ENCODE results near the gene LRRC26.
"Not testable (repeated sequence)": the region's sequence is repeated elsewhere in the genome, so short reads cannot be mapped to it uniquely, and the experiment has no call there.

LRRC26 gene

DNA sequence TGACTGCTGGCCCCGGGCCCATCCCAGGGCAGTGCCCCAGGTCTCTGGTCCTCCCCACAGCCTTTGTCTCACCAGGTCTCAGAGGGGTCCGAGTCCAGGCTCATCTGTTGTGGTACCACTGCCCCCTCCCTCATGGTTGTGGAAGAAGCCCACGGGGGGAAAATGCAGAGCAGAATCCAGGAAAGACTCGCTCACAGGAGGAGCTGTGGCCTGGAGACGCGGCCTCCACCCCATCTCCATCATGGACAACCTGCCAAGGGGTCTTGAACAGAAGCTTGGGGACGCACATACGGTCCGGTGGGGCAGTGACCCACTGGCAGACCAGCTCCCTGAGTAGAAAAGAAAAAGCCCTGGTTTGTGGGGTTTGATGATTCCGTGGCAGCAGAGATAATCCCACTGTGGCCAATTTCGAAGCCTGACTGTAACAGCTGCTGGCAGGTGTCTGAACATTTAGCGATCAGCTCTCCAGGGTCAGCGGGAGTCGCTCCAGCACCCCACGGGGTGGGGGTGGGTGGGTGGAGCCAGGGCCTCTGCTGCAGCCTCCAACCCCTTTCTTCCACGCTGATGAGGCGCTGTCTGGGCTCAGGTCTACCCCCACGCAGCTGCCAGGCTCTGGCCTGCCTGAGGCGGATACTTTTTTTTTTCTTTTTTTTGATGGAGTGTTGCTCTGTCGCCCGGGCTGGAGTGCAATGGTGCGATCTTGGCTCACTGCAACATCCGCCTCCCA is 32.8 kb downstream of the LRRC26 start:
- peaks cover 5% of the 10 kb centered on the region for H3K4me1 Mint-ChIP-seq
- H3K27me3 Mint-ChIP-seq, result peaks cover 62% of the 10 kb centered on the region
- no peak for DNase-seq
- no peak for ATAC-seq
- no peak overlapping the region for H3K4me3 Mint-ChIP-seq
- H3K36me3 Mint-ChIP-seq (ENCODE audit: low read depth), result no peaks in the 10 kb centered on the region
- H3K27ac Mint-ChIP-seq, result no peak overlapping the region
- no peaks in the 10 kb centered on the region for H3K9me3 Mint-ChIP-seq

DNA sequence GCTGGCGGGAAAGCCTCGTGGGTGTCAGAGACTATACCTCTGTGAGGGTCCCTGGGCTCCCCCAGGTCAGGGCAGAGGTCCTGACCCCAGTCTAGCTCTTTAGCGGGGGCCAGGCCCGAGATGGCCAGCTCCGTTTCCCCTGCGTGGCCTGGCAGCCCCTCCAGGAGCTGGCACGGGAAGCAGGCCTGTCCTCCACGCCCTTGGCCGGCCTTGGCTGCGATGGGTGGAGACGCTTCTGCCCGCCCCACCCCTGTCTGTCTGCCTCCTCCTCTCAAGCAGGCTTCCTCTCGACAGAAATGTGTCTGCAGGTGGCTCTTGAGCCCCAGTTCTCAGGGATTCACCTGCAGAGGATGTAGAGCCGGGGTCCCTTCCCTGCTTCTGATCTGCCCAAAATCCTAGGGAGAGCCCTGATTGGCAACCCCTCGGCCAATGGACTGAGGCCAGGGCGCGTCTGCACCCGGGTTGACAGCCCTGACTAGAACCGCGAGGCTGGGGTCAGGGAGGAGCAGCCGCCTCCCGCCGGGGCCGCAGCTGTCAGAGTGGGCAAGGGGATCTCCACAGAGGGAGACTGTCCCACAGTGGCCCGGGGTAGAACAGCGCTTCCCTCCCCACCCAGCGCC is 33.5 kb downstream of the LRRC26 start:
- ATAC-seq (no peak), DNase-seq (no peak)
- no peaks in the 10 kb centered on the region for H3K36me3 Mint-ChIP-seq (ENCODE audit: low read depth)
- peaks cover 59% of the 10 kb centered on the region for H3K27me3 Mint-ChIP-seq
- no peak overlapping the region for H3K4me3 Mint-ChIP-seq
- peaks cover 5% of the 10 kb centered on the region for H3K4me1 Mint-ChIP-seq
- no peak overlapping the region for H3K27ac Mint-ChIP-seq
- H3K9me3 Mint-ChIP-seq, result no peaks in the 10 kb centered on the region

DNA sequence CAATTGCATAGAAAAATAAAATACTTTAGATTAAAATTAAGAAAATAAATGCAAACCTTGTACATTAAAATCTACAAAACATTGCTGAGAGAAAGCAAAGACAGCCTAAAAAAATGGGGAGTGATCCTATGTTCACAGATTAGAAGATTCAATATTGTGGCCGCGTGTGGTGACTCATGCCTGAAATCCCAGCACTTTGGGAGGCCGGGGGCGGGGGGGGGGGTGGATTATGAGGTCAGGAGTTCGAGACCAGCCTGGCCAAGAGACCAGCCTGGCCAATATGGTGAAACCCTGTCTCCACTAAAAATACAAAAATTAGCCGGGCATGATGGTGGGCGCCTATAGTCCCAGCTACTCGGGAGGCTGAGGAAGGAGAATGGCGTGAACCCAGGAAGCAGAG is 34.7 kb downstream of the LRRC26 start:
- not testable (repeated sequence) for H3K4me1 Mint-ChIP-seq; DNase-seq; H3K36me3 Mint-ChIP-seq (ENCODE audit: low read depth); H3K27ac Mint-ChIP-seq; H3K9me3 Mint-ChIP-seq; H3K4me3 Mint-ChIP-seq; ATAC-seq
- peaks cover 50% of the 10 kb centered on the region for H3K27me3 Mint-ChIP-seq

DNA sequence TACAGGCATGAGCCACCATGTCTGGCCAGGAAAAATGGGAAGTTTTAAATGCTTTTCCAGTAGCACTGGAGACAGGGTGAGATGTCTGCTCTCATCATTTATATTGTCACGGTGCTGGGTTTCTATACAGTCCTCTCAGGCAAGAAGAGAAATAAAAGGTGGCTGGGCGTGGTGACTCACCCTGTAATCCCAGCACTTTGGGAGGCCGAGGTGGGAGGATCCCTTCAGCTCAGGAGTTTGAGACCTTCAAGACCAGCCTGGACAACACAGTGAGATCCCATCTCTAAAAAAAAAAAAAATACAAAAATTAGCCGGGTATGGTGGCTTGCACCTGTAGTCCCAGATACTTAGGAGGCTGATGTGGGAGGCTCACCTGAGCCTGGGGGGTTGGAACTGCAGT is 35.7 kb downstream of the LRRC26 start:
- Mint-ChIP-seq H3K9me3 (no peaks in the 10 kb centered on the region), H3K4me1 (peaks cover 8% of the 10 kb centered on the region), H3K36me3 (ENCODE audit: low read depth) (no peaks in the 10 kb centered on the region), H3K27me3 (peaks cover 43% of the 10 kb centered on the region), H3K27ac (no peak overlapping the region), H3K4me3 (no peak overlapping the region)
- DNase-seq, result no peak
- no peak for ATAC-seq

DNA sequence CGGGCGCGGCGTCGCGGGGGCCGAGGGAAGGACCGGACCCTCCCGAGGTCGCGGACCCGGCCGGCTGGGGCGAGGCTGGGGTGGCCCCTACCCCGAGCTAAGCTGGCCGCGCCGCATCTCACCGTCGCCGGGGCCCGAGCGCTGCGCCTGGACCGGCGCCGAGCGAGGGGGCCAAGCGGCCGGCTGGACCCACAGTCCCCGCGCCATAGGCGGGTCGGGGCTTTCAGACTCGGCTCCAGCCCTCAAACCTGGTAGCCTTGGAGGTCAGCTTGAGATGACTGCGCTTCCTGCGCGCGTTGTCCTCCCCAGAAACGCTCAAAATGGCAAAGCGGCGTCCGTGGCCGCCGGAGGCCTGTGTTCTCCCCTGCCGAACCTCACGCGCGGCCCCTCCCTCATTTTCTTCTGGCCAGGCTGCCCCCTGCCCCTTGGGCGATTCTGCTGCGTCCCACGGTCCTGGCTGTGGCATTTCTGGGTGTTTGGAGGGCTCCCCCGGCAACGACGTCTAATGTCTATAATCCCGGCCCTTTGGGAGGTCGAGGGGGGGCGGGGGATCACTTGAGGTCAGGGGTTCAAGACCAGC is 39.6 kb downstream of the LRRC26 start:
- Mint-ChIP-seq H3K27me3 (peaks cover 16% of the 10 kb centered on the region), H3K9me3 (no peaks in the 10 kb centered on the region), H3K27ac (peak overlapping the region; percentile 76), H3K4me1 (peaks cover 25% of the 10 kb centered on the region), H3K4me3 (peak overlapping the region; percentile 80), H3K36me3 (ENCODE audit: low read depth) (peaks cover 12% of the 10 kb centered on the region)
- DNase-seq, result no peak
- peak; percentile 4 for ATAC-seq

DNA sequence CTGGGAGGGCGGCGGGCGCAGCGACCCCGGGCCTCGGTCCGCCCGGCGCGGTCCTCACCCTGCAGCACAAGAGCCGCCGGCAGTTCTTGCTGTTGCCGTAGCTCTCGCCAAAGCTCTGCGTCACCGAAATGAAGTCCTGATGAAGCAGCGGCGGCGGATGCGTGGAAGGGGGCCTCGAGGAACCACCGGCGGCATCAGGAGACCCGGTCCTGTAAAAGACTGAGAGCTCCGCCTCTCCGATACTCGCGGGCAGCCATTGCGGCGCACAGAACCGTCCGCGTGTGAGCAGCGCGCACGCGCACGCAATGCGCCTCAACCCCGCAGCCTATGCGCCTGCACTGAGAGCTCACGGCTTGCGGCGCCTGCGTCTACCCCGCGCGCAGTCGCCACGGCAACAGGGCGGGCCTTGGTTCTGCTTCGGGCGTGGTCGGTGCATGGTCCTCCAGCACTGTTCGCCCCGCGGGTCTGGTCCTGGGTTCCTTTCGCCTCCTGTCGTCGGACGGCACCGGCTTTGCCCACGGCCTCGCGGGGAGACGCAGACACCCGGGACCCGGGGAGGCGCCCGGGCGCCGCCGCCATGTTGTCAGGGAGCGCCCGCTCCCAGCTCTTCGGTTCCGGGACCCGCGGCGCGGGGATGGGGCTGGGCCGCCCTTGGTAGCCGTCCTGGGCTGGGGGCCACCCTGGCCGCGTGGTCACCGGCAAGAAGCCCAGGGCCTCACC is 40.2 kb downstream of the LRRC26 start:
- H3K27me3 Mint-ChIP-seq, result peaks cover 10% of the 10 kb centered on the region
- H3K4me3 Mint-ChIP-seq, result peak overlapping the region; percentile 91
- ATAC-seq (peak; percentile 98), DNase-seq (peak; percentile 90)
- no peaks in the 10 kb centered on the region for H3K9me3 Mint-ChIP-seq
- H3K27ac Mint-ChIP-seq, result peak overlapping the region; percentile 82
- peaks cover 12% of the 10 kb centered on the region for H3K36me3 Mint-ChIP-seq (ENCODE audit: low read depth)
- peaks cover 25% of the 10 kb centered on the region for H3K4me1 Mint-ChIP-seq

DNA sequence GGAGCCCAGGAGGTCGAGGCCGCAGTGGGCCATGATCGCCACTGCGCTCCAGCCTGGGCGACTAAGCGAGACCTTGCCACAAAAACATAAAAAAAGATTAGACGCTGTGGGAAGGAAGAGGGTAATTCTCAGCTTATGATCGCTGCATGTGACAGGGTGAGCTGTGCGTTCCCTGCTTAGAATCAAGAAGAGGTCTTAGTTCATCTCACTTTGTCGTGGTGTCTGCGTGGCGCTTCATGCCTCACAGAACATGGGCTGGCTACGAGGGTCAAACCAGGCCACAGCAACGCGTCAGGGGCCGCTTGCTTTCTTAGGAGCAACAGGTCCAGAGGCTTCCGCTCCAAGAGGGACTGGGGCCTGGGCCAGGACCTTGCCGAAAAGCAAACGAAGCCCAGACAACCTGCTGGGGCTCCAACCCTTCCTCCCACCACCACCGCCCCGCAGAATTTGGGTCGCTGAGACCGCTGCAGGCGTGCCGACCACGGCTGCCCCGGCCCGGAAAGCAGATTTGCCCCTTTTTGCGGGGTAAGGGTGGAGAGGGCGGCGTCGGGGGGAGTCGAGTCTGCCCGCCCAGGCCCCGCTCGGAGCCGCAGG is 40.9 kb downstream of the LRRC26 start:
- H3K36me3 Mint-ChIP-seq (ENCODE audit: low read depth), result peaks cover 12% of the 10 kb centered on the region
- peak overlapping the region; percentile 91 for H3K27ac Mint-ChIP-seq
- H3K27me3 Mint-ChIP-seq, result peaks cover 4% of the 10 kb centered on the region
- no peaks in the 10 kb centered on the region for H3K9me3 Mint-ChIP-seq
- ATAC-seq (no peak), DNase-seq (peak; percentile 36)
- peak overlapping the region; percentile 91 for H3K4me3 Mint-ChIP-seq
- H3K4me1 Mint-ChIP-seq, result peaks cover 28% of the 10 kb centered on the region

DNA sequence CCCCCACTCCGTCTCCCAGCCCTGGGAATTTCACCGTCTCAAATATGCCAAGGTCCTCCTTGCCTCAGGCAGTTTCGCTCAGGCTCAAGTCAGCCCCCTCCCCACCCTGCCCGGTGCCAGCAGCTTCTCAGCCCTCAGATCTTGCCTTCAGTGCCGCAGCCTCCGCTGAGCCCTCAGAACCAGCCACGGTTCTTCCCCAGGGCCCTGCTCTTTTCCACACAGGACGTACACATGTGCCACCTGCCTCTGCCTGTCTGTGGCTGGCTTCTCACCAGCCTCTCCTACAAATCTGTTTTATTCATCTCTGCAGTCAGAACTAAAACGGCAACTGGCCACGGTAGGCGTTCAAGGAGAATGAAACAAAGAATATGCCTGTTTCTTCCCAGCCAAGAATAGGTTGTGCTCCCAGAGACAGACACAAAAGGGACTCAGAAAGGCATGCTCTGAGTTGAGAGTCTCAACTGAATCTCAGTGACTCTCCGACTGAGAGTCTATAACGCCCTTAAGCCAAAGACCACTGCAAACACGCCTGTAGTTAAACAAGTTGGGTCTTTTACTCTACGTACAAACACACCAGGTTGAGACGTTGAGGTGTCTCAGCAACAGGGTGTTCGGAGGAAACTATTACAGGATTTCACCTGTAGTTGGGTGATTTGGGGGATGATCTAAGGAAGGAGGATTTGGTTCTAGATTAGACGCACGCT is 41.5 kb downstream of the LRRC26 start:
- Mint-ChIP-seq H3K4me3 (peak overlapping the region; percentile 91), H3K9me3 (no peaks in the 10 kb centered on the region), H3K4me1 (peaks cover 31% of the 10 kb centered on the region), H3K36me3 (ENCODE audit: low read depth) (peaks cover 12% of the 10 kb centered on the region), H3K27me3 (peaks cover 4% of the 10 kb centered on the region), H3K27ac (peak overlapping the region; percentile 91)
- DNase-seq (peak; percentile 38), ATAC-seq (no peak)

DNA sequence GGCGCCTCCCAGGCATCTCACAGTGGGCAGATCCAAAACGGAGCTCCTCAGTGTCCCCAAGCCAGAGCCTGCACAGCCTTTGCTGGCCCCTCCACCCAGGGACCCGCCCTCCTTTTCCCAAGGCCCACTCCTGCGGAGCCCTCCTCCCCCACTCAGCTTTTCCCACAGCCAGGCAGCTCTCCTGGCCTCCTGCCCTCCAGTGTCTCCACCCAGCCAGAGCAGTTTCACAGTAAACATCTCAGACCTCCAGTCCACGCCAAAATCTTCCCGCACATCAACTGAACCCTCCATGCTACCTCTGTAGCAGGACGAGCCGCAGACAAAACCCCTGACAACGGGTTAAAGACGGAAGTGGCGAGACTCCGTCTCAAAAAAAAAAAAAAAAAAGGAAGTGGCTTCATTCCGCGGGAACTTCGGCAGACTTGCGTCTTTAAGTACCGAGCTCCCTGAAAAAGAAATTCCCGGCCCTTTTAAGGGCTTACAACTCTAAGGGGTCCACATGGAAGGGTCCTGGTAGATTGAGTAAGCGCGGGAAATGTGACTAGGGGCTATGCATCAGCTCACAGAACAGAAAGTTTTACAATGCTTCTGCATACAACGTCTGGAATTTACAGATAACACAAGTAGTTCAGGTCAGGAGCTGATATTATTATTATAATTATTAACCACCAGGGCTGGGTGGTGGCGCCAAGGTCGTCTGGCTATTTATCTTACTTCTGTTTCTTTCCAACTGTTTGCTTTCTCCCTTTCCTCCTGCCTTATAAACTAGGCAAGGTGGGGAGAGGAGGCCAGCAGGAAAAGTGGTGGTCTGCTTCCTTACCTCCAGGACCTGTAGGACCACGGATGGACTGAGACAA is 42.3 kb downstream of the LRRC26 start:
- DNase-seq, result peak; percentile 28

DNA sequence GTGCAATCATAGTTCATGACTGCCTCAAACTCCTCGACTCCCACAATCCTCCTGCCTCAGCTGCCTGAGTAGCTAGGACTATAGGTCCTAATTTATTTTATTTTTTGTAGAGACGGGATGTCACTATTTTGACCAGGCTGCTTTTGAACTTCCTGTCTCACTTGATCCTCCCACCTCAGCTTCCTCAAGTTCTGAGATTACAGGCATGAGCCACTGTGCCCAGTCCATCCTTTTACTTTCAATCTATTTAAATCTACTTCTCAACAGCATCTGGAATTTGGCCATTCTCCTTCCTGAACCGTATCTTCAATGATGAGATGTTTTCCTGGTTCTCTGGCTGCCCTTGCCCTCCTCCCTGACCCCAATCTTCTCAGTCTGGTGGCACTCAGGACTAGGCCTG is 43.1 kb downstream of the LRRC26 start:
- no peak for ATAC-seq
- no peaks in the 10 kb centered on the region for H3K9me3 Mint-ChIP-seq
- H3K27ac Mint-ChIP-seq, result peak overlapping the region; percentile 91
- DNase-seq, result no peak
- peaks cover 4% of the 10 kb centered on the region for H3K27me3 Mint-ChIP-seq
- H3K4me3 Mint-ChIP-seq, result peak overlapping the region; percentile 91
- peaks cover 42% of the 10 kb centered on the region for H3K4me1 Mint-ChIP-seq
- H3K36me3 Mint-ChIP-seq (ENCODE audit: low read depth), result peaks cover 12% of the 10 kb centered on the region

More for the DNA sequence above, 42.3 kb downstream of the LRRC26 start:
- Mint-ChIP-seq H3K4me1 (peaks cover 35% of the 10 kb centered on the region), H3K27me3 (peaks cover 4% of the 10 kb centered on the region), H3K9me3 (no peaks in the 10 kb centered on the region), H3K36me3 (ENCODE audit: low read depth) (peaks cover 12% of the 10 kb centered on the region), H3K4me3 (peak overlapping the region; percentile 91), H3K27ac (peak overlapping the region; percentile 91)
- no peak for ATAC-seq

DNA sequence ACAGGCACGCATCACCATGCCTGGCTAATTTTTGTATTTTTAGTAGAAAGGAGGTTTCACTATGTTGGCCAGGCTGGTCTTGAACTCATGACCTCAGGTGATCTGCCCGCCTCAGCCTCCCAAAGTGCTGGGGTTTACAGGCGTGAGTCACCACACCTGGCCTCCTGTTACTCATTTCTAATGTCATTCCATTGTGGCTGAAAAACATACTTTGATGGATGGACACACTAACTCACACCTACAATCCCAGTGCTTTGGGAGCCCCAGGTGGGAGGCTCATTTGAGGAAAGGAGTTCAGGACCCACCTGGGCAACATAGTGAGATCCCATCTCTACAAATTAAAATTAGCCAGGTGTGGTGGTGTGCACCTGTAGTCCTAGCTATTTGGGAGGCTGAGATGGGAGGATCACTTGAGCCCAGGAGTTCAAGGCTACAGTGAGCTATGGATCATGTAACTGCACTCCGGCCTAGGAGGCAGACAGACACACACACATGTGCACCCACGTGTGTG is 45.8 kb downstream of the LRRC26 start:
- Mint-ChIP-seq H3K4me1 (peaks cover 47% of the 10 kb centered on the region), H3K36me3 (ENCODE audit: low read depth) (peaks cover 12% of the 10 kb centered on the region)
- not testable (repeated sequence) for H3K4me3 Mint-ChIP-seq, ATAC-seq, H3K9me3 Mint-ChIP-seq, H3K27ac Mint-ChIP-seq, H3K27me3 Mint-ChIP-seq, DNase-seq

DNA sequence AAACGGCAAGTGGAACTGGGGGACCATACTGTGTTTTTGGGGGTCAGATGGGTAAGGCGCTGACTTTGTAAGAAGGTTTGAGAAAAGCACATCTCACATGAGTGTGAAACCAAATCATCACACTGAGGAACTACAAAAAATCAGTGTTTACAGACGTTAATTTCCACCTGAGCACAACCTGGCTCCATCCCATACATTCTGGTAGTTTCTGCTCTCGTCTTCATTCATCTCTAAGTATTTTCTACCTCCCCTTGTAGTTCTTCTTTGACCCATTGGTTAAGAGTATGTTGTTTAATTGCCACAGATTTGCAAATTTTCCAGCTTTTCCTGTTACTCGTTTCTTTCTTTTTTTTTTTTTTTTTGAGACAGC is 46.4 kb downstream of the LRRC26 start:
- Mint-ChIP-seq H3K36me3 (ENCODE audit: low read depth) (peaks cover 8% of the 10 kb centered on the region), H3K27me3 (no peaks in the 10 kb centered on the region), H3K4me3 (no peak overlapping the region), H3K9me3 (no peaks in the 10 kb centered on the region), H3K4me1 (peaks cover 46% of the 10 kb centered on the region), H3K27ac (no peak overlapping the region)
- DNase-seq (no peak), ATAC-seq (no peak)

DNA sequence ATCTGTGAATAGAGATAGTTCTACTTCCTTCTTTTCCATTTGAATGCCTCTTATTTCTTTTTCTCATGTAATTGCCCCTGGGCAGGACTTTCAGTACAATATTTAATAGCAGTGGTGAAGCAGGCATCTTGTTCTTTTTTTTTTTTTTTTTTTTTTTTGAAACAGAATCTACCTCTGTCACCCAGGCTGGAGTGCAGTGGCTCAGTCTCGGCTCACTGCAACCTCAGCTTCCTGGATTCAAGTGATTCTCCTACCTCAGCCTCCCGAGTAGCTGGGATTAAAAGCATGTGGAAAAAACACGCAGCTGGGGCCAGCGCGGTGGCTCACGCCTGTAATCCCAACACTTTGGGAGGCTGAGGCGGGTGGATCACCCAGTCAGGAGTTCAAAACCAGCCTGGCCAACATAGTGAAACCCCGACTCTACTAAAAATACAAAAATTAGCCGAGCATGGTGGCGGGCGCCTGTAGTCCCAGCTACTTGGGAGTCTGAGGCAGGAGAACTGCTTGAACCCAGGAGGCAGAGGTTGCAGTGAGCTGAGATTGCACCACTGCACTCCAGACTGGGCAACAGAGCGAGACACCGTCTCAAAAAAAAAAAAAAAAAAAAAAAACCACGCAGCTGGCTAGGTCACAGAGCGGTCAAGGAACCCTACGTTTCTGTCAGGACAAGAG is 46.9 kb downstream of the LRRC26 start:
- H3K36me3 Mint-ChIP-seq (ENCODE audit: low read depth); H3K27ac Mint-ChIP-seq; DNase-seq; H3K9me3 Mint-ChIP-seq; H3K27me3 Mint-ChIP-seq; ATAC-seq; H3K4me3 Mint-ChIP-seq: not testable (repeated sequence)
- H3K4me1 Mint-ChIP-seq, result peaks cover 42% of the 10 kb centered on the region
